Adipocyte (in vitro differentiated cells): Measurements from ENCODE around the gene LLGL2.
"Not testable (repeated sequence)": the region's sequence is repeated elsewhere in the genome, so short reads cannot be mapped to it uniquely, and the experiment has no call there.

ENCODE experiments used
- DNase-seq: peaks from one replicate; pipeline ENCODE4 v3.0.0-alpha.2; 2015; ENCODE audit warnings: low read depth
- H3K27me3 ChIP-seq: replicated peaks from 2 replicates; pipeline ENCODE4 v1.7.0; 2013; ENCODE audit warnings: mild to moderate bottlenecking, low read length, moderate library complexity; ENCODE audit not compliant: control insufficient read depth, insufficient read depth
- H3K36me3 ChIP-seq: 2 replicates; pipeline ENCODE4 v1.7.0; 2013; ENCODE audit warnings: low read length, mild to moderate bottlenecking, moderate library complexity; ENCODE audit not compliant: control insufficient read depth, insufficient read depth, severe bottlenecking
- H3K4me1 ChIP-seq: 2 replicates; pipeline ENCODE4 v1.7.0; 2013; ENCODE audit warnings: mild to moderate bottlenecking, low read length, moderate library complexity; ENCODE audit not compliant: control insufficient read depth, insufficient read depth
- H3K4me3 ChIP-seq: 2 replicates; pipeline ENCODE4 v1.7.0; 2013; ENCODE audit warnings: mild to moderate bottlenecking, low read length, moderate library complexity
- H3K9ac ChIP-seq: 2 replicates; pipeline ENCODE4 v1.7.0; 2013; ENCODE audit warnings: mild to moderate bottlenecking, low read length, moderate library complexity
- H3K9me3 ChIP-seq: 2 replicates; pipeline ENCODE4 v1.7.0; 2013; ENCODE audit warnings: mild to moderate bottlenecking, low read length, moderate library complexity; ENCODE audit not compliant: control insufficient read depth

The LLGL2 gene

GRCh38 chr17:75584849-75585175 is 59.3 kb downstream of the LLGL2 start:
- H3K9ac ChIP-seq, result no peak overlapping the region
- H3K4me1 ChIP-seq, result no peaks in the 10 kb centered on the region
- H3K4me3 ChIP-seq, result no peak overlapping the region
- peaks cover 7% of the 10 kb centered on the region for H3K9me3 ChIP-seq
- DNase-seq, result no peak
- H3K27me3 ChIP-seq, result peaks cover 14% of the 10 kb centered on the region
- H3K36me3 ChIP-seq, result no peaks in the 10 kb centered on the region

- peaks cover 8% of the 10 kb centered on the region for H3K27me3 ChIP-seq
- H3K9me3 ChIP-seq, result peaks cover 7% of the 10 kb centered on the region
- H3K9ac ChIP-seq, result peak within 1 kb of the TSS; percentile 42
- no peak for DNase-seq
- H3K4me3 ChIP-seq, result peak within 1 kb of the TSS; percentile 52
- no peaks in the 10 kb centered on the region for H3K4me1 ChIP-seq
- H3K36me3 ChIP-seq, result no peaks in the 10 kb centered on the region
Observed at GRCh38 chr17:75587675-75588595, 62.4 kb downstream of the LLGL2 start, which contains the start of gene MYO15B. MYO15B (plus strand) TSS chr17:75587800; CDS start chr17:75588058, 258 bp downstream.

- peaks cover 8% of the 10 kb centered on the region for H3K27me3 ChIP-seq
- no peak for DNase-seq
- no peaks in the 10 kb centered on the region for H3K4me1 ChIP-seq
- H3K9me3 ChIP-seq, result peaks cover 7% of the 10 kb centered on the region
- H3K36me3 ChIP-seq, result no peaks in the 10 kb centered on the region
- H3K4me3 ChIP-seq, result peak overlapping the region; percentile 52
- H3K9ac ChIP-seq, result peak overlapping the region; percentile 42
Observed at GRCh38 chr17:75588596-75589011, 63.1 kb downstream of the LLGL2 start.

GRCh38 chr17:75589012-75589918 is 63.8 kb downstream of the LLGL2 start:
- H3K36me3 ChIP-seq, result no peaks in the 10 kb centered on the region
- peak; percentile 93 for DNase-seq
- H3K27me3 ChIP-seq, result peaks cover 13% of the 10 kb centered on the region
- H3K9me3 ChIP-seq, result peaks cover 7% of the 10 kb centered on the region
- H3K4me3 ChIP-seq, result peak overlapping the region; percentile 52
- no peaks in the 10 kb centered on the region for H3K4me1 ChIP-seq
- H3K9ac ChIP-seq, result peak overlapping the region; percentile 42

GRCh38 chr17:75589919-75590303 is 64.4 kb downstream of the LLGL2 start:
- Histone ChIP-seq H3K4me1 (no peaks in the 10 kb centered on the region), H3K27me3 (peaks cover 19% of the 10 kb centered on the region), H3K36me3 (no peaks in the 10 kb centered on the region), H3K9ac (no peak overlapping the region), H3K4me3 (no peak overlapping the region), H3K9me3 (peaks cover 7% of the 10 kb centered on the region)
- DNase-seq, result no peak

- H3K4me1 ChIP-seq, result no peaks in the 10 kb centered on the region
- no peaks in the 10 kb centered on the region for H3K36me3 ChIP-seq
- no peak overlapping the region for H3K9ac ChIP-seq
- no peak overlapping the region for H3K4me3 ChIP-seq
- H3K9me3 ChIP-seq, result peaks cover 7% of the 10 kb centered on the region
- no peak for DNase-seq
- peaks cover 19% of the 10 kb centered on the region for H3K27me3 ChIP-seq
Observed at GRCh38 chr17:75590314-75590761, 64.8 kb downstream of the LLGL2 start.

- DNase-seq, result no peak
- Histone ChIP-seq H3K27me3 (peaks cover 19% of the 10 kb centered on the region), H3K9me3 (peaks cover under 1% of the 10 kb centered on the region), H3K9ac (no peak overlapping the region), H3K4me1 (no peaks in the 10 kb centered on the region), H3K36me3 (no peaks in the 10 kb centered on the region), H3K4me3 (no peak overlapping the region)
Observed at GRCh38 chr17:75590849-75591721, 65.6 kb downstream of the LLGL2 start.

GRCh38 chr17:75591722-75592302 is 66.3 kb downstream of the LLGL2 start:
- no peaks in the 10 kb centered on the region for H3K4me1 ChIP-seq
- no peak overlapping the region for H3K4me3 ChIP-seq
- H3K9ac ChIP-seq, result no peak overlapping the region
- no peaks in the 10 kb centered on the region for H3K9me3 ChIP-seq
- H3K27me3 ChIP-seq, result peaks cover 19% of the 10 kb centered on the region
- H3K36me3 ChIP-seq, result no peaks in the 10 kb centered on the region
- no peak for DNase-seq

- Histone ChIP-seq H3K4me3 (no peak overlapping the region), H3K9ac (no peak overlapping the region), H3K9me3 (no peaks in the 10 kb centered on the region), H3K4me1 (no peaks in the 10 kb centered on the region), H3K27me3 (peaks cover 16% of the 10 kb centered on the region), H3K36me3 (no peaks in the 10 kb centered on the region)
- DNase-seq, result no peak
Observed at GRCh38 chr17:75592348-75593020, 67.0 kb downstream of the LLGL2 start.

- H3K27me3 ChIP-seq, result peaks cover 11% of the 10 kb centered on the region
- not testable (repeated sequence) for H3K4me1 ChIP-seq, DNase-seq, H3K36me3 ChIP-seq, H3K4me3 ChIP-seq, H3K9ac ChIP-seq, H3K9me3 ChIP-seq
Observed at GRCh38 chr17:75593430-75593829, 67.9 kb downstream of the LLGL2 start.
